GM19467 (cell line): ENCODE measurements around the gene NUP205.
A peak's percentile ranks its signal among the peaks of the same experiment; 100 is the strongest.

ENCODE experiments used
- ATAC-seq: cut with Tn5 transposase; IDR thresholded peaks from one replicate; pipeline ENCODE4 v1.9.1; 2021; ENCODE audit warnings: mild to moderate bottlenecking, moderate library complexity; ENCODE audit not compliant: unreplicated experiment

NUP205 gene

DNA sequence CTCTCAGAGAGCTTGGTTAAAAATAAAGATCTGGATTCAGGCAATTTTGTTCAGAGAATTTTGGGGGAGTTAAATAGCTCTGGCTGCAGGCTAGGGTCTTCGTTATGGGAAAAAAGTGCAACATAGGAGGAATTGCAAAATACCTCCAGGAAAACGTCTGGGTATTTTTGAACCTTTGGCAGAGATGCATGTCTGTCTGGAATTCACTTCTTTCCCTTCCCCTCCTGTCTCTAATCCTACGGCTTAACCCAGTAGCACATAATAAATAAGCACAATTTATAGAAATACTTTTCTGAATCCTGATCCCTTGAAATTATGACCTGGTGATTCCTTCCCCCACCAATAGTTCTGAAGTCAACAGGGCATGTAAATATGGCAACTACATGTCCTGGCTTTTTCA lies 19.3 kb upstream of the NUP205 start:
- no peak for ATAC-seq

DNA sequence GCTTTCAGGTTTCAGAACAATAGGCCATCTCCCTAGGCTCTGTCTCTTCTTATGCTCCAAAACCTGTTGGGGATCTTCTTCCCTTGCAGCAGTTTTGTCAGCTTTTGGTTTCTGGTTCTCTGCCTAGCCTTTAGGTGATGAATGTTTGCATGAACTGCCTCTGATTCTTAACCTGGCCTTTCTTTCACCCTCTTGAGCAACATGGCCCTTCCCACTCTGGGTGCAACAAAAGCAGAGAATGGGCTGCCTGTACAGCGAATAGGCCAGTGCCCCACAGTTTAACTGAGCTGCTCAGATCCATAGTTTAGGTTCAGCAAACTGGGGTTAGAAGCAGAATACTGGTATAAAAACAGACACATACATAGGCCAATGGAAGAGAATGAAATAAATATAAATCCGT lies 18.1 kb upstream of the NUP205 start:
- ATAC-seq = no peak

DNA sequence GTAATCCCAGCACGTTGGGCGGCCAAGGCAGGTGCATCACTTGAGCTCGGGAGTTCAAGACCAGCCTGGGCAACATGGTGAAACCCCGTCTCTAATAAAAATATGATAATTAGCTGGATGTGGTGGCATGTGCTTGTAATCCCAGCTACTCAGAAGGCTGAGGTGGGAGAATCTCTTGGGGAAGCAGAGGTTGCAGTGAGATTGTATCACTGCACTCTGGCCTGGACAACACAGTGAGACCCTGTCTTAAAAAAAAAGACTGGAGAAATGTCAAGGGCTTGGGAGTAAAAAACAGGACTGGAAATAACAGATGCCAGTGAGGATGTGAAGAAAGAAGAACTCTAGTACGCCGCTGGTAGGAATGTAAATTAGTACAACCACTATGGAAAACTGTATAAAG lies 16.7 kb upstream of the NUP205 start:
- ATAC-seq = no peak

DNA sequence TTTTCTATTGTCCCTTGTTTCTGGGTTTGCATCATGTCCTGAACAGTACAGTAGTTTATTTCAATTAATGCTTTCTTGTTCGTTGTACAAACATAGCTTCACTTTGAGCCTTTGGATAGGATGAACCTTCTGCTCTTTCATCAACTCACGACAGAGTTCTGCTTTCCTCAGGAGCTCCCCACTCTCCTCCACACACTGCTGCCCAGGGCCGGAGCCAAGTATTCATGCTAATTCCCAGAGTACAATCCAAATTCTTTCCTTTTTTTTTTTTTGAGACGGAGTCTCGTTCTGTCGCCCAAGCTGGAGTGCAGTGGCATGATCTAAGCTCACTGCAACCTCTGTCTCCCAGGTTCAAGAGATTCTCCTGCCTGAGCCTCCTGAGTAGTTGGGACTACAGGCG lies 7.5 kb upstream of the NUP205 start:
- ATAC-seq = no peak

DNA sequence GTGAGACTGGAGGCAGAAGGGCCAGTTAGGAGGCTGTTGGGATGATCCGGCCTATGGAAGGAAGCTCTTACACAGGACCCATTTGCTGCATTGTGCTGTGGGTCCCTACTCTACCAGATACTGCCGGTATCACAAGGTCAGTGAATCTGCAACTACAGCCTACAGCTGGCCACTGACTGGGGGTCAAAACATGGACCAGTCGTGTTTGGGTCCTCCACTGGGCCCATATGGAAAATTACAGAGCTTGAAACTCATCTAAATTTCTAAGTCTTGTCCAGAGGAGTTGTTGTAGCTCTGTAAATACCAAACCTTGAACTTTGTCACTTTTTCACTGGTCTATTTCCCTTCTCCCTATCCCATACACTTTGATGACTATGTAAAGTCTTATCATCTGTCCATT lies 5.6 kb upstream of the NUP205 start:
- no peak for ATAC-seq

DNA sequence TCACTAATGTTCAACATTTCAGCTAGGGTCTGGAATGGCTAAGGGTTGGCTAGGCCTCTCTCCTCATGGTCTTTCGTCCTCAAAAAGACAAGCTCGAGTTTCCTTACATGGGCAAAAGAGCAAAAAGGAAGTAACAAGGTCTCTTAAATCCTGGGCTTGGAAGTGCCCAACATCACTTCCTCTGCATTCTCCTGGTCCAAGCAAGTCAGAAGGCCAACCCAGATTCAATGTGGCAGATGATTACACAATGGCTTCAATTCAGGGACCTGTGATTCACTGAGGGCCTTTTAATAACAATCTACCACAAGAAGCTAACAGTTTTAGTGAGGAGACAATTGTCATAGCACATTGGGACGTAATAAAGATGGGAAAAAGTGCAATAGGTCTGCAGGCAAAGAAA lies 4.4 kb upstream of the NUP205 start:
- no peak for ATAC-seq

DNA sequence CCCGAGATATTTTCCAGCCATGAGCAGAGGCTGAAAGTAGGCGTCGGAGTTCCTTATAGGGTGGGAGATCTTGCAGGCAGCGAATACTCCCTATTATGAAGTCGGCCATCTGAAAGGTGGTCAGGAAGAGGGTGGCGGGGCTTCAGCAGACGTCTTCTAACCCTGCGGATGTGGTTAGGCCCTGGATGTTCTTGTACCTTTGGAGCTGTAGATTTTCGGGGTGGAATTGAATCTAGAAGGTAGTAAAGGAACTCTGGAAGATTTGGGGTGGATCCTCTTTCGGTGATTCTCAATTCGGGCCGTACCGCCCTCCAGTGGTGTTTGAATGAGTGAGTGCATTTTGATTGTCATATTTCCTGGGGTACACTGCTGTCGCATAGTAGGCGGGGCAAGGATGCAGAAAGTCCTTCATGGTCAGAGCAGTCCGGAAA lies 635 bp downstream of the NUP205 start:
- peak; percentile 74 for ATAC-seq

DNA sequence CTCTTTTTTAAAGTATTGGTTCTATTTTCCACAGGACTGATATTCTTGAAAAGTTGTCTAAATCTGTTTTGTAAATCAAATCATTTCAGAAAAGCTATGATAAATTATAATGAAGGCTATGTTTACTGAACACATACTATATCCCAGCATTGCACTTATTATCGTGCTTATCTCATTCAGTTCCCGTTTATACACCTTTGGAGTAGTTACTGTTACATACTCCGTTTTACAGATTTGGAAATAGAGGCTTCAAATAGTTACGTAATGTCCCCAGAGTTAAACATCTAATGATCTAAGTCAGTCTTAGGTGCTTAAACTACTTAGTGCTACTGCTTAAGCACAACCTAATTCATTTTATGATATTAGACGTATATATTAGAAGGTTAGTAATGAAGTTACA lies 1.2 kb downstream of the NUP205 start:
- ATAC-seq = no peak

DNA sequence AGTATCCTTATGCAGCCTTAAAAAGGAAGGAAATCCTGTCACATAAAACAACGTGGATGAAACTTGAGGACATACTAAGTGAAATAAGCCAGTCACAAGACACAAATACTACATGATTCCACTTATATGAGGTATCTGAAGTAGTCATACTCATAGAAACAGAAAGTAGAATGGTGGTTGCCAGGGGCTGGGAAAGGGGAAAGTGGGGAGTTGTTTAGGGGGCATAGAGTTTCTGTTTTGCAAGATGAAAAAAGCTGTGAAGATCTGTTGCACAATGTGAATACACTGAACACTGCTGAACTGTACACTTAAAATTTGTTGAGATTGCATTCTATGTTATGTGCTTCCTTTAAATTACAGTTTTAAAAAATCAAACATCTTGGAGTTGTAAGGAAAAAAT lies 2.9 kb downstream of the NUP205 start:
- no peak for ATAC-seq

DNA sequence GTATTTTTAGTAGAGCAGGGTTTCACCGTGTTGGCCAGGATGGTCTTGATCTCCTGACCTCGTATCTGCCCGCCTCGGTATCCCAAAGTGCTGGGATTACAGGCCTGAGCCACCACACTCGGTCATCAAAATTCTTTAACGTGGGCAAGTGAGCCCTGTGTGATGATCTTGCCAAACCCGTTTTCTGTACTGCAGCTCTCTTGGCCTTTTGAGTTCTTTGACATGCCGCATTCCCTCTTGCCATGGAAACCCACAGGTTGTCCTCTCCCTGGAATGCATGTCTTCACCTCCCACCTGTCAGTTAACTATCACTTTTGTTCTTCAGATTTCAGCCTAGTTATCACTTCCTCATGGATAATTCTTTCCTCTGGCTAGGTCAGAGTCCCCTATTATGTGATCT lies 5.0 kb downstream of the NUP205 start:
- no peak for ATAC-seq

DNA sequence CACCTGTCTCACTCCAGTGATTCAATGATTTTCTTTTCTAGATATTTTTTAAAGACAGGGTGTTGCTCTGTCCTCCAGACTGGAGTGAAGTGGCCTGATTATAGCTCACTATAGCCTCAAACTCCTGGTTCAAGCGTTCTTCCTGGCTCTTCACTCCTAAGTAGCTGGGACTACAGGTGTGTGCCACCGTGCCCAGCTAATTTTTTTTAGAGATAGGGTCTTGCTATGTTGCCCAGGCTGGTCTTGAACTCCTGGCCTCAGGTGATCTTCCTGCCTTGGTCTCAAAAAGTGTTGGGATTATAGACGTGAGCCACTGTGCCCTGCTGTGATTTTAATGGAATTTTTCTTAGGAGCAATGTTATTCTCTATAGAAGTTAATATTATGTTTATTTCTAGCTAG lies 14.1 kb downstream of the NUP205 start:
- no peak for ATAC-seq

DNA sequence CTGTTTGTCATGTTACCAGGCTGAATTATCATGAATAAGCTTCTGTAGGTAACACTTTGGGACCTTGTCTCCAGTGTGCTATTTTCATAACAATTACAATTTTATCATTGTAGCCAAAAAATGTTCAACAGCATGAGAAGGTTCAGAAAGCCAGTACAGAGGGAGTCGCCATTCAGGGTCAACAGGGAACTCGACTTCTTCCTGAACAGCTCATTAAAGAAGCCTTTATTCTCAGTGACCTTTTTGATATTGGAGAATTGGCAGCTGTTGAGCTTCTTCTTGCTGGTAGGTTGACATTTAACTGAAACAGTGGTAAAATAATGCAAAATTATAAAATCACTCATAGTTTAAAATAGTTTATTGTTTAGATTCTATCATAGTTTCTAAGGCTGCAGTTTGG lies 15.8 kb downstream of the NUP205 start:
- no peak for ATAC-seq

DNA sequence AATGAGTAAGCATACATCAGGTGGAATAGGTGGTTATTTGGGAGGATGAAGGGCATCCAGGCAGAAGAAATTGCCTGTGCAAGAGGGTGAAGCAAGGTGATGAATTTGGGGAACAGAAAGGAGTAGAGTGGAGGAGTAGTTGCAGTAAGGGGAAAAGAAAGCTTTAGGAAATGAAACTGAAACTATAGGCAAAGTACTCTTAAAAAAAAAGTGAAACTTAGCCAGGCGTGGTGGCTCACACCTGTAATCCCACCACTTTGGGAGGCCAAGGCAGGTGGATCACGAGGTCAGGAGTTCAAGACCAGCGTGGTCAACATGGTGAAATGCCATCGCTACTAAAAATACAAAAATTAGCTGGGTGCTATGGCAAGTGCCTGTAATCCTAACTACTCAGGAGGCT lies 17.6 kb downstream of the NUP205 start:
- ATAC-seq = no peak

DNA sequence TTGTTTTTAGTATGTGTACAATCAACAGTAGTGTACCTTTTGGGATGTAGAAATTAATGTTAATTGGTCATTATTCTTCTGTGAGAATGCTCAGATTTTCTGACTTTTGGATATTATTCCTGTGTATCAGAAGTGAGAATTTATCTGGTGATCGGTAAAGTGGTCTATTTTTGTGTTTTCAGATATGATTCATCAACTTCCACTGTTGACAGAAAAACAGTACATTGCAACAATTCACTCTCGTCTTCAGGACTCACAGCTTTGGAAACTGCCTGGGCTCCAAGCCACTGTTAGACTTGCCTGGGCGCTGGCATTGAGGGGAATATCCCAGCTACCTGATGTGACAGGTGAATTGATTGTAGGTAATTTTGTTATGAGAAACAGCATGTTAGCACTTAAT lies 20.9 kb downstream of the NUP205 start:
- no peak for ATAC-seq

DNA sequence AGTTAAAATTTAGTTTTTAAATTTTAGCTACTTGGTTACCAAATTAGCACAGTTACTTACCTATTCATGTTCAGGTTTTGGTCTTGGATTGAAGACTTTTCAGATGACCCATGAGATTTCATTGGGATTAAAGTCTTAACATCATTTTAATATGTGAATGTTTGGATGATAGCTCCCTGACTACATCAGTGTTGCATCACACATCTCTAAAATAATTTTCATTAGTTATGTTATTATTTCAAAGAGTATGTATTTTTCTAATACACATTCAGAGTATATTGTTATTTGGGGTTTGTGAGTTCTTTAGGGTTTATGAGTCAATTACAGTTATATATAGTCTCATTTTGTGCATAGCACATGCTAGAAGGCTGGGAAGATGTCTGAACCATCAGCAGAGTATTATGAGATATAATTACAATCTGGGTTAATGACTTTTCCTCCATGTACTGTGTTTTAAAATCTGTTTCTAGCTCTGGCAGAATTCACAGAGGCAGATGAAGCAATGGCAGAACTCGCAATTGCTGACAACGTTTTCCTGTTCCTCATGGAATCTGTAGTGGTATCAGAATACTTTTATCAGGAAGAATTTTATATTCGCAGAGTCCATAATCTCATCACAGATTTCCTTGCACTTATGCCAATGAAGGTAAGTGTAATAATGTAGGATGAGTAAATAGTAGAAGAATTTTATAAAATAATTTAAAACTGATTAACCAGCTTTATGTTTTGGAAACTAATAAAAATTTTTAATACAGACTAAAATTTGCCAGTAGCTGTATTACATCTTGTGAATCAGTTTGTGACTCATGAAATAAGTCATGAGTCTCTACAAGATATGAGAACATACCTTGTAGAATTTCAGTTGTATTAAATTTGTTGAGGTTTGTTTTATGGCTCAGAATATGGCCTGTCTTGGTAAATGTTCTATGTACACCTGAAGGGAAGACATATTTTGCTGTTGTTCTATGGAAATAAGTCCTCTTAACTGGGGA lies 26.9 kb downstream of the NUP205 start:
- ATAC-seq = no peak

DNA sequence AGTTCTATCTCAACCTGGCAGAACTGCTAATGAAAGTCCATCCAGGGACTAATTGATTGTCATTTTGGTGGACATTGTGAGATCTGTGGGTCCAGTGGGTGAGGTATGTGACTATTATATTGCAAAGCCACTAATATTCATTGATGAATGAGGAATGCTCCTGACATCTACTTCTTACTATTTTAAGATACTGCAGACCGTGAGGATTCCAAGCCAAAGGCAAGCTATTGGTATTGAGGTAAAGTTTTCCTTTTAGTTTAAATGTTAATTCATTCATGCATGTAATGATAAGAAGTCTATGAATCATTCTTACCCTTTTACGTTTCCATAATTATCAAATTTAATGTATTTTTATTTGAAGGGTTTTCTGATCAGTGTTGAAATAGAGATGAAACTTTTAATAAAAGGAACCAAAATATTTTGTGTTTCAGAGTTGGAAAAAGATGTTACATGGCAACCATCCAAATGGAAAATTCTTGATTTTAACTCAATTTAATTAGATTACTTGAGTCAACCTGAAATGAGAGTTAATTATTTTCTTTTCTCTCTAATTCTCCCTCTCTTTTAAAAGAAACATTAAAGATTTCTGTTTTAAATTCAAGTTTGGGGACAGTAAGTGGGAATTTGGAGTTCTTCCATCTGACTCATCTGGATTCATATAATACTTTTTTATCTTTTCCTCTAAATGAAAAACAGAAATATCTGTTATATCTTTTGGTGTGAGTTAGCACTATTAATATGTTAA lies 39.6 kb downstream of the NUP205 start:
- no peak for ATAC-seq

DNA sequence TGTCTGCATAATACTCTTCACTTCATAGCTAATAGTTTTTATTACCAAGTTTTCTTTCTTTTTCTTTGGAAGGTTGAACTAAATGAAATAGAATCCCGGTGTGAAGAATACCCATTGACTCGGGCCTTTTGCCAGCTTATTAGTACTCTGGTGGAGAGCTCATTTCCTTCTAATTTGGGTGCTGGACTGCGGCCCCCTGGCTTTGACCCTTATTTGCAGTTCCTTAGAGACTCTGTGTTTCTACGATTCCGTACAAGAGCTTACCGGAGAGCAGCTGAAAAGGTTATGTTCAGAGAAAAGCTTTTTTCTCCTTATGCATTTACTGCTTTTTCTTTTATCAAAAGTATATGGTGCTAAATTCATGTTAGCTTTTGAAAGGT lies 40.2 kb downstream of the NUP205 start:
- ATAC-seq = no peak

DNA sequence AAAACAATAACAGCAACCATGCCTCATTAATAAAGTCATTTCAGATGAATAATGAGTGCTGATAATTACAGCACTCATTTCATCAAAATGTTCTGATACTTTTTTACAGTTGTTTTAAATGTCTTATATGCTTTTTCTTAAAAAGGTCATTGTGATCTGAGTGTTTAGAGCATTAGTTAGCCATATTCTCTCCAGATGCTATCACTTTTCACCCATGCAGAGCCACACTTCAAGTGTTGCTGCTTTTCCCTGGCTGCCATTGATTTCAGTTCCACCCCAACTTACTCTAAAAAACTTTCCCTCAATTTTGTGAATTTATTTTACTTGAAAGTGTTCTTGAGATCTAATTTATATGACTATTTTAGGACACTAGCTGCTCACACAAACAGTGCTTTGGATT lies 41.8 kb downstream of the NUP205 start:
- ATAC-seq = no peak

DNA sequence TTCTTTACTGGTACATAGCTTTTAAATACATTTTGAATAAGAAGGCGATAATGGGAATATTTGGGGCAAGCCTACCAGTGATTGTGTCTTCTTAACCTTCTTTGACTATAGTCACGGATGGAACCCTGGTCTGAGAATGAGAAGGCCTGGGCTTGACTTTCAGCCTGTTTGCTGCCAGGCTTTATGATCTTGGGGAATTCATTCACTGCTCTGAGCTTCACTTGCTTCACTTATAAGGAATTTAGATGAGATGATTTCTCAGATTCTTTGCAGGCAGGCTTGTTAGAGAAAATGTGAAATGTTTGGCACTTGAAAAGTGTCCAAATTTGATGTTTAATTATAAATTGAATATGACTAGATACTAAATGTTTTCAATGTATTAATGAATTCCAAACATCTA lies 42.5 kb downstream of the NUP205 start:
- no peak for ATAC-seq

DNA sequence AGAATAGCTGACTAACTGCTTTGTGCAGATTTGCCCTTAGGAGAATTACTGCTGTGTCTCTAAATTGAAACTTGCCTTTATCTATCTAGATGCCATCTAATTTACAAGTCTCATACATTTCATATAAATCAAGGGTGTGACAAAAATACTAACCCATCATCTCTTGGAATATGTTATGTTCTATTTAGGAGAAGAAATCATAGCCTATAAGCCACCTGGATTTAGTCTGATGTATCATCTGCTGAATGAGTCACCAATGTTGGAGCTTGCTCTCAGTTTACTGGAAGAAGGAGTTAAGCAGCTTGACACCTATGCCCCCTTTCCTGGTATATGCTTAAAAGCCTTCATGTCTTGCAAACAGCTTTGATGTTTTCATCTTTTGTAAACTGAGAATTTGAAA lies 43.5 kb downstream of the NUP205 start:
- ATAC-seq = no peak

DNA sequence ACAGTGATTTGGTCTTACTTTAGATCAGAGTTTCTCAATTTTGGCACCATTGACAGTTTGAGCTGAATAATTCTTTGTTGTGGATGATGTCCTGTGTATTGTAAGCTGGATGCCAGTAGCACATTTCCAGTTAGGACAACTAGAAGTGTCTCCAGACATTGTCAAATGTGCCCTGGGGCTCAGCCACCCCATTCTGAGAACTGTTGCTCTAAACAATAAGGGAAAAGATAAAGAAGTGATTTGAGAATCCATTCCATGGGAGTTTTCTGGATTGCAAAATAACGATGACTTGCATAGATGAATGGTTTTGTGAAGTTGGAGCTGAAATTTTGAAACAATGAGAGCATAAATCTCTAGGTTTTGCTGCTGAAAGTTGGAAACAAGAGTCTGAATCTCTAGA lies 44.6 kb downstream of the NUP205 start:
- ATAC-seq = no peak

DNA sequence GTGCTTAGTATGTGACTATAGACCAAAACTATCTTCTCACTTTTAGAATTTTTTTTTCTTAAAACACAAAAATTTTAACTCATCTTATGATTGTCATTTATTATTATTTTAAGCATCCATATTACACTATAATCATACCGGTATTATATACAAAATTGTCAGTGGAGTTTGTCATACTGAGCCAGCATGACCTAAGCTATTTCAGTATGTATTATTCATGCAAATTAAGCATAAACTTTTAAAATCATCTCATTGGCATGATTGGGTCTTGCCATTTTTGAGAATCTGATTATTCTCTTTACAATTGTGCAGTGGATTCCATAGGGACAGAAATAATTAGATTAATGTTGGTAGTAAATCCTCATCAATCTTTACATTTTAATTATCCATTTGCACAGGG lies 58.4 kb downstream of the NUP205 start:
- no peak for ATAC-seq
